GM12873 (cell line): ENCODE measurements around the gene RNU1-2.

Experiments used
- TF ChIP-seq, protein P1 (sequence below): IDR thresholded peaks from 2 replicates; pipeline ENCODE4 v1.5.1; 2012; ENCODE audit warnings: low read depth, mild to moderate bottlenecking, moderate library complexity, low read length, control low read depth; ENCODE audit not compliant: insufficient read depth; ENCODE audit errors: missing control alignments

The RNU1-2 gene

DNA sequence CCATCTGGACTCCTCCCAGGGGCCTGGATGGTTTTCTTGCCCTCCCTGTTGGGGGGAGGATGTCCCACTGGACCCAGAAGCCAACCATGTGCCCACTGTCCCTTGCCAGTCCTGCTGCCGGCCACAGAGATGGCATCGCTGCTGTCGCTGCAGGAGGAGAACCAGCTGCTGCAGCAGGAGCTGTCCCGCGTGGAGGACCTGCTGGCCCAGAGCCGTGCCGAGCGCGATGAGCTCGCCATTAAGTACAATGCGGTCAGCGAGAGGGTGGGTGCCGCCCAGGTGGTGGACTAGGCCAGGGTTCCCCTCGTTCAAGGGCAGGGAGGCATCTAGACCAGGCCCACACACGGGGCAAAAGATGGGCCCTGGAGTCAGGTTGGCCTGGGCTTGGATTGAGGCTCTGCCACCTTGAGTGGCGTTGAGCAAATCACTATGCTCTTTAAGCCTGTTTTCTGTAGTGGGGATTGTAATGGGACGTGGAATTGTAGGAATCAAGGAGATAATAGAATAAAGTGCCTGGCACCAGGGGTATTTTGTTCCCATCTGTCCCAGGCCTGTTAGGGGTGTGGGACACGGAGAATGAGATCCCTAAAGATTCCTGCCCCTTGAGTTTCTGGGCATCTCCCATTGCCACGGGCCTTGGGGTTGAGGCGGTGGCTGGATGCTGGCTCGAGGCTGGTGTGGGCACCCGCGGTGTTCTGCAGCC lies 28.6 kb downstream of the RNU1-2 start:
- TF ChIP-seq, protein P1, sequence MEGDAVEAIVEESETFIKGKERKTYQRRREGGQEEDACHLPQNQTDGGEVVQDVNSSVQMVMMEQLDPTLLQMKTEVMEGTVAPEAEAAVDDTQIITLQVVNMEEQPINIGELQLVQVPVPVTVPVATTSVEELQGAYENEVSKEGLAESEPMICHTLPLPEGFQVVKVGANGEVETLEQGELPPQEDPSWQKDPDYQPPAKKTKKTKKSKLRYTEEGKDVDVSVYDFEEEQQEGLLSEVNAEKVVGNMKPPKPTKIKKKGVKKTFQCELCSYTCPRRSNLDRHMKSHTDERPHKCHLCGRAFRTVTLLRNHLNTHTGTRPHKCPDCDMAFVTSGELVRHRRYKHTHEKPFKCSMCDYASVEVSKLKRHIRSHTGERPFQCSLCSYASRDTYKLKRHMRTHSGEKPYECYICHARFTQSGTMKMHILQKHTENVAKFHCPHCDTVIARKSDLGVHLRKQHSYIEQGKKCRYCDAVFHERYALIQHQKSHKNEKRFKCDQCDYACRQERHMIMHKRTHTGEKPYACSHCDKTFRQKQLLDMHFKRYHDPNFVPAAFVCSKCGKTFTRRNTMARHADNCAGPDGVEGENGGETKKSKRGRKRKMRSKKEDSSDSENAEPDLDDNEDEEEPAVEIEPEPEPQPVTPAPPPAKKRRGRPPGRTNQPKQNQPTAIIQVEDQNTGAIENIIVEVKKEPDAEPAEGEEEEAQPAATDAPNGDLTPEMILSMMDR, result no peak

DNA sequence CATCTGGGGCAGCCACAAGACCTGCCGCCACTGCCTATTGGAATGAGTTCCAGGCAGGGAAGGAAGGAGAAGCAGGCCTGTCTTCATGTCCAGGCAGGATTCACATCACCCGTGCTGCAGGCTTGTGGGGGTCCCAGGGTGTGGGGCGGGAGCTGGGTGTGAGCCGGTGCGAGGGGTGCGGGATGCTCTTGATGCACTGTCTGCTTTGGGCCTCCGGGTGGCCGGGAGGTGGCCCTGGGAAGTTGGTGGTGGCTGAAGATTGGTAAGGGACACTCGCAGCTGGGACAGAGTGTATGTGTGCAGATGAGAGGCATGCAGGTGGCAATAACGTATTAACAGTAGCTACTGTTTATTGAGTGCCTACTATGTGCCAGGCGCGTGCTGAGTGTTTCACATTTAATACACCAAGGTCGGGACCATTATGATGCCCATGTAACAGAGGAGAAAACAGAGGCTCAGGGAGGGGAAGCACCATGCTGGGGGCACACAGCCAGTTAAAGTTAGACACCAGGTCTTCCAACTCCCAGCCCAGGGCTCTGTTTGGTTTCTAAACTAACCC lies 29.2 kb downstream of the RNU1-2 start:
- TF ChIP-seq, protein P1, result peak; percentile 18

DNA sequence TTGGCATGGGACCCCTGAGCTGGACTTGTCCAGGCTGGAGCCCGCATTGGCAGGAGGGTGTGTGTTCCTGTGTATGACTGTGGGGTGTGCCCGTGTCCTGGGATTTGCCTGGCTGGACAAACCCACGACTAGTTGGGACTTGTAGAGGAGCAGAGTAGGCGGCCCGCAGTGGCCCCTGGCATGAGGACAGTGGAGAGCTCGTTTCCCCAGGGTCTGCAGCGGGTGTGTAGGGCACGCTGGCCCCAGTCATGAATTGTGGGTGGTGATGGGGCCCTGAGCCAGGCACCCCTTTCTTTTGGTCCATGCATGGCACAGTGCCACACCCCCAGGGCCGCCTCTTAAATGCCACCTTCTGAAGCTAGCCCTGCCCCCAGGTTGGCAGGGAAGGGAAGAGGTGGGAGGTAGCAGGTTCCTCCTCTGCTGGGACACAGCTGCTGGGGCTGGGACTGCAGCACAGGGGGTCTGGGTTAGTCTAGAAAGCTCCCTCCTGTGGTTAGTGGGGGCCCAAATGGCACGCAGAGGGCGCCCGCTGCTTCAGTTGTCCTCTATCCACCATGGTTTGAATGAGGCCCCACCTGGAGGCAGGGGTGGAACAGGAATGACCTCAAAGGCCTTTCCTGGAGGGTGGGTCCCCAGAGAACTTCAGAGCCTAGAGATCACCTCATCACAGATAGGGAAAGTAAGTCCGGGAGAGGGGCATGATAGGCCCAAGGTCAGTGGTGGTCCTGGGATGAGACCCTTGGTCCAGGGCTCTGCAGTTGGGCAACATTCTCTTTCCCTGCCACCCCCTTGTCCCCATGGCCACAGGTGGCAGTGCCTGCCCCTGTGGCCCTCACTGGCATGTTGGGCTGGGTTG lies 30.1 kb downstream of the RNU1-2 start:
- TF ChIP-seq, protein P1, result no peak

DNA sequence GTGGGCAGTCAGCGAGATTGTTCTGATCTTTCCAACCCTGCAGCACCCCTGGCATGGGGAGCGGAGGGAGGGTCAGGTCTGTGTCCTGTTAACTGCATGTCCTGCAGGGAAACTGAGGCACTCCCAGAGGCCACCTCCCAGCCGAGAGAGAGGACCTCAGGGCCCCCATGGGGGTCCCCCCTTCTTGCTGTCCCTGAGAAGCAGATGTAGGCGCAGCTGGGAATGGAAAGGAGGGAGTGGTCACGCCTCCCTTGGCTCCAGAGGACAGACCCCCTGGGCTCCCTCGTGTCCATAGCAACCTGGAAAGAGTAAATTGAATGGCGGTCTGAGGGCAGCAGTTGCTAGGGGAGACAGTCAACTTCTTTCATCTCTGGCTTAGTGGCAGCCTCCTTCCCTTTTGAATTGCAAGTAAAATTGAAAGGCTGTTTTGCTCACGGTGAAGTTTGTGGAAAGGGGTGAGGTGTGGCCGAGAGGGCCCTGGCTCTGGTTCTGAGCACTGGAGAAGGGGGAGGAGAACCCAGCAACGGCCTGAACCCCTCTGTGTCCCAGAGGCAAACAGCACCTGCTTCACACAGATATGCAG lies 30.8 kb downstream of the RNU1-2 start:
- TF ChIP-seq, protein P1, result no peak

DNA sequence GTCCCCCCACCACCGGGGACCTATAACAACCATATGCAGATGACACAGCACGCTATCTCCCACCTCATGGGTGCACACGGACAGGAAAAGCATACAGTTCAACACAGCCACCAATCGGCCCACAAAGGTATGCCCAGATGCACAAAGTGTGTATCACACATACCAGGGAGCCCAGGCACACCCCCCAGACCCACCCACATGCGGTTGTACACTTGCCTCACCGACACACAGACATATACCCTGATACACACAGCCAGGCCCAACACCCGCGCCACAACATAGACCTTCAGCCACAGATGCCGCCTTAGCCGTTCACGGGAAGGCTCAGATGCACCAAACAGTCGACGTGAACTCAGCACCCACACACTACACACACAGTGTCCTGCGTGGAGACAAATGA lies 31.5 kb downstream of the RNU1-2 start:
- TF ChIP-seq, protein P1, result no peak

DNA sequence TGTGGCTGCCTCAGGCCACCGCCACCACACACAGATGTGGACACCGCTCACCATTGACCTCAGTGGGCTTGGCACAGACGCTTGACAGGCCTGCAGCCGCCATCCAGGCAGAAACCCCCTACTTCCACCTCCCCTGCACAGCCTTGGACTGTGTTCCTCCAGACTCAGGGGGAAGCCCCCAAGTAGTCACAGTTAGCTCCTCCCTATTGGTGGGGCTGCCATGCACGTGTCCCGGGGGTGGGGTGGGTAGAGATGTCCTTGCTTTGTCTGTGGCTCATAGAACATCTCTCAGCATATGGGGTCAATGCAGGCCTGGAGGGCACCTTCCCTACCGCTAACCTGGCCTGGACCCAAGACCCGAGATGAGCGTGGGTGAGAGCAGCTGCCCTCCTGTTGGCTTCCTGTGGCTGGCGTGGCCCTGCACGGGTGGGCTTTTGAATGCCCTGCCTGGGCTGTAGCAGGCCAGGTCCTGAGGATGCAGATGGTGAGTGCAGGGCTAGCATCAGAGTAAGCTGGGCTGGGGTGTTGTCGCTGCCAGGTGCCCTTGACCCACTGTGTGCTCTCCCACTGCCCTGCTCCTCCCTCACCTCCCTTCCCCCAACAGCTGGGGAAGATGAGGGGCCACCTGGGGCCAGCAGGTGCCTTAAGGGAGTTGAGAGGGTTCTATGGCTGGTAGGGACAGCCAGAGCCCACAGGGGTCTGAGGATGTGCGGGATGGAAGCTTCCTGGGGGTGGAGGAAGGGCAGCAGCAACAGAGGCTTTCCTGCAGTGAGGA lies 32.1 kb downstream of the RNU1-2 start:
- TF ChIP-seq, protein P1, result no peak
